Measurements from ENCODE around the gene RAB29. TPM values are rescaled to one million over a fixed set of nuclear protein-coding genes. Genes with fewer than 3 reads are reported as not detected.

RAB29 gene
- total and polyA plus RNA-seq, 12 donors: 5.6 to 23.1 (median 15.5) TPM

DNA sequence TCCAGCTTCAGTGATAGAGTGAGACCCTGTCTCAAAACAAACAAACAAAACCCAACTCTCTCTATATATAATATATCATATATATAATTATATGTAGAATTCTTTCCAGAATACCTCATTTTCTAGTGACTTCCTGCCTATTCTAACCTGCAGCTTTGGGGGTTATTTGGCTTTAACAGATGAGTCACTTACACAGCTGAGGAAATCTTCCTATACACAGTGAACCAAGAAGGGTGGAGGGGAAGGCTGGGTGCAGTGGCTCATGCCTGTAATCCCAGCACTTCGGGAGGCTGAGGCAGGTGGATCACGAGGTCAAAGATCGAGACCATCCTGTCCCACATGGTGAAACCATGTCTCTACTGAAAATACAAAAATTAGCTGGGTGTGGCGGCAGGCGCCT, 9.2 kb downstream of the RAB29 start:
- Histone ChIP-seq H3K4me3 (no peak overlapping the region), H3K36me3 (peaks cover 0 to 39% (median 4%) of the 10 kb centered on the region in 9 donors), H3K4me1 (no peaks in the 10 kb centered on the region), H3K27ac (no peak overlapping the region), H3K27me3 (no peaks in the 10 kb centered on the region), H3K9me3 (no peaks in the 10 kb centered on the region)
- ATAC-seq (no peak), DNase-seq (no peak)
- TF ChIP-seq, protein P1, sequence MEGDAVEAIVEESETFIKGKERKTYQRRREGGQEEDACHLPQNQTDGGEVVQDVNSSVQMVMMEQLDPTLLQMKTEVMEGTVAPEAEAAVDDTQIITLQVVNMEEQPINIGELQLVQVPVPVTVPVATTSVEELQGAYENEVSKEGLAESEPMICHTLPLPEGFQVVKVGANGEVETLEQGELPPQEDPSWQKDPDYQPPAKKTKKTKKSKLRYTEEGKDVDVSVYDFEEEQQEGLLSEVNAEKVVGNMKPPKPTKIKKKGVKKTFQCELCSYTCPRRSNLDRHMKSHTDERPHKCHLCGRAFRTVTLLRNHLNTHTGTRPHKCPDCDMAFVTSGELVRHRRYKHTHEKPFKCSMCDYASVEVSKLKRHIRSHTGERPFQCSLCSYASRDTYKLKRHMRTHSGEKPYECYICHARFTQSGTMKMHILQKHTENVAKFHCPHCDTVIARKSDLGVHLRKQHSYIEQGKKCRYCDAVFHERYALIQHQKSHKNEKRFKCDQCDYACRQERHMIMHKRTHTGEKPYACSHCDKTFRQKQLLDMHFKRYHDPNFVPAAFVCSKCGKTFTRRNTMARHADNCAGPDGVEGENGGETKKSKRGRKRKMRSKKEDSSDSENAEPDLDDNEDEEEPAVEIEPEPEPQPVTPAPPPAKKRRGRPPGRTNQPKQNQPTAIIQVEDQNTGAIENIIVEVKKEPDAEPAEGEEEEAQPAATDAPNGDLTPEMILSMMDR (IDR thresholded peaks at IDR 0.05): no peak
- WGBS, 2 donors: 69 to 71% methylated on average over 5 of the region's 5 CpGs
- intact Hi-C loops (cut with DNase I): no loop called here

DNA sequence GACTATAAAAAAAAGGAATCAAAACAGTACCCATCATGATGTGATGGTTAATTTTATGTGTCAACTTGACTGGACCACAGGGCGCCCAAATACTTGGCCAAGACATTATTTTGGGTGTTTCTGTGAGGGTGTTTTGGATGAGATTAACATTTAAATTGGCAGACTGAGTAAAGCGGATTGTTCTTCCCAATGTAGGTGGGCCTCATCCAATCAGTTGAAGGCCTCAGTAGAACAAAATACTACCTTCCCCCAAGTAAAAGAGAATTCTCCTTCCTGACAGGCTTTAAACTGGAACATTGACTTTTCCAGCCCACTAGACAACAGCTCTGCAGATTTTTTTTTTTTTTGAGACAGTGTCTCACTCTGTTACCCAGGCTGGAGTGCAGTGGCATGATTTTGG, 10.7 kb downstream of the RAB29 start:
- 99% methylated on average over 2 of the region's 2 CpGs for WGBS, 2 donors
- ATAC-seq (no peak), DNase-seq (no peak)
- Histone ChIP-seq H3K4me3 (no peak overlapping the region), H3K27me3 (no peaks in the 10 kb centered on the region), H3K4me1 (no peaks in the 10 kb centered on the region), H3K27ac (no peak overlapping the region), H3K9me3 (no peaks in the 10 kb centered on the region), H3K36me3 (peaks cover 0 to 24% (median 4%) of the 10 kb centered on the region in 9 donors)
- TF ChIP-seq, protein P1 (IDR thresholded peaks at IDR 0.05): no peak
- intact Hi-C loops (cut with DNase I): no loop called here

- DNase-seq (no peak), ATAC-seq (no peak)
- TF ChIP-seq, protein P1 (IDR thresholded peaks at IDR 0.05): no peak
- intact Hi-C loops (cut with DNase I): no loop called here
- Histone ChIP-seq H3K9me3 (no peaks in the 10 kb centered on the region), H3K4me1 (no peaks in the 10 kb centered on the region), H3K27me3 (no peaks in the 10 kb centered on the region), H3K36me3 (peaks cover 0 to 18% (median 0%) of the 10 kb centered on the region in 9 donors), H3K27ac (no peak overlapping the region), H3K4me3 (no peak overlapping the region)
Measured at GRCh38 chr1:205763980-205764379, 11.3 kb downstream of the RAB29 start.

- no peak for DNase-seq
- H3K9me3 ChIP-seq: no peaks in the 10 kb centered on the region
- WGBS, 2 donors: 83 to 88% methylated on average over 3 of the region's 3 CpGs
- H3K4me1 ChIP-seq: no peaks in the 10 kb centered on the region
- no peak overlapping the region for H3K4me3 ChIP-seq
- ATAC-seq: no peak
- intact Hi-C loops (cut with DNase I): no loop called here
- H3K36me3 ChIP-seq: no peaks in the 10 kb centered on the region
- H3K27me3 ChIP-seq: no peaks in the 10 kb centered on the region
- TF ChIP-seq, protein P1 (IDR thresholded peaks at IDR 0.05): no peak
- no peak overlapping the region for H3K27ac ChIP-seq
Measured at GRCh38 chr1:205760606-205761005, 14.7 kb downstream of the RAB29 start.

GRCh38 chr1:205756552-205756951, 18.7 kb downstream of the RAB29 start:
- intact Hi-C loops (cut with DNase I): no loop called here
- DNase-seq: no peak
- no peaks in the 10 kb centered on the region for H3K27me3 ChIP-seq
- no peaks in the 10 kb centered on the region for H3K9me3 ChIP-seq
- no peaks in the 10 kb centered on the region for H3K4me1 ChIP-seq
- no peaks in the 10 kb centered on the region for H3K36me3 ChIP-seq
- 97% methylated on average over 3 of the region's 3 CpGs for WGBS, 2 donors
- H3K27ac ChIP-seq: no peak overlapping the region
- no peak overlapping the region for H3K4me3 ChIP-seq
- ATAC-seq: no peak
- TF ChIP-seq, protein P1 (IDR thresholded peaks at IDR 0.05): no peak

Measured in heart right ventricle (tissue), 16 donors.